ENCODE data around the gene SCN7A. TPM values are rescaled to one million over a fixed set of nuclear protein-coding genes. Genes with fewer than 3 reads are reported as not detected.
"Not testable (repeated sequence)": the region's sequence is repeated elsewhere in the genome, so short reads cannot be mapped to it uniquely, and the experiment has no call there.

SCN7A gene
- total RNA-seq, 1 donor from 2014 or later: not detected

- not testable (repeated sequence) for DNase-seq (ENCODE audit: extremely low read depth, low read depth, low spot score)
Measured at GRCh38 chr2:166455823-166456222, 38.2 kb downstream of the SCN7A start.

DNA sequence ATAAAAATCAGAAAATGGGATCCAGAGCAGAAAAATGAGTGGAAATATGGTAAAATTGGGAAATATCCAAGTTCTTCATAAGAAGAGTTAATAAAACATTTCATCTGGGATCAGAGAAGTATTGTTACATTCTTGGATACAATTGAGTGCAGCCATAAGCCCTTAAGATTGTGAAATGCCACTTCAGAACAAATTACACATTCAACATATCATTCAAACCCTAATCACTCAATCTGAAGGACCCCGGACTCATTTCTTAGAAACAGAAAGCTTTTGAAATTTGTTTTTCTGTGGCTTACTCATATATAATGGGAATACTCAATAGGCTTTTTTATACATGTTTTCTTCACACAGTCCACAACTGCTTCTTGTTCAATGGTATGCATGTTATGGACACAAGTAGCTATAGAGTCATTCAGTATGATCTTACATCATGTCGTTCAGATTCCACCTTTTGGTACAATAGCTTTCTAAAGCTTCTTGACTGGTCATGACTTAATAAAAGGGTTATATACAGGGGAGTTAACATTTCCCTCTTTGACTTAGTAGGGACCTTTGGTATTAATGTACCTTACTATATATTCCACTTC, 39.9 kb downstream of the SCN7A start:
- DNase-seq (ENCODE audit: extremely low read depth, low read depth, low spot score): no peak

DNA sequence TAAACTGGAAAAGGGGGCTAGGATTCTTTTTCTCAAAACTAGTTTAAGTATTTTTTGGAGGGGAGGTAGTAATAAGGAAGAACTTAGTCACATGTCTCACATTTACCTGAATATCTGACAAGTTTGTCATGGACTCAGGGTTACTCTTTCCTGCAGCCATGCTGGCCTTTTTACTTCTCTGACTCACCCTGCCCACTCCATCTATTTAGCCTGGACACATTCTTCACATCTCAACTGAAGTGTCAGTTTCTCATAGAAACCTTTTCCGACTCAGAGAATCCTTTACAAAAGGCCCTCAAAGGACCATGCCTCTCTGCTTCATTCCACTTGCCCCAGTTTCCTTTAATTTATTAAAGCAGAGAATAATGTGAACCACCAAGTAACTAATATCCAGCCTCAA, 42.6 kb downstream of the SCN7A start:
- no peak for DNase-seq (ENCODE audit: extremely low read depth, low read depth, low spot score)

DNA sequence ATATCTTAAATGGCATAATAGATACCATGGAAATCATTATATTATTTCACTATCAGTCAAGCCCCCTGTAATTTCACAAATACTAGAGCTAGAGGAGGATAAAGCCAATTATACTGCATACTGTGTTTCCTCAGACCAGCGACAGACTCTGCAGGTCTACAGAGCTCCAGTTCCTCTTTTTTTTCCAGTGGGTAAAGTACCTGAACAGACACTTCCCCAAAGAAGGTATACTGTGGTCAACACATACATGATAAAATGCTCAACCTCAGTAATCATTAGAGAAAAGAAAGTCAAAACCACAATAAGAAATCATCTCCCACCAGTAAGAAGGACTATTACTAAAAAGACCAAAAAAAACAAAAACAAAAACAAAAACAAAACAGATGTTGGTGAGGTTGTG, 44.6 kb downstream of the SCN7A start:
- DNase-seq (ENCODE audit: extremely low read depth, low read depth, low spot score): no peak

DNA sequence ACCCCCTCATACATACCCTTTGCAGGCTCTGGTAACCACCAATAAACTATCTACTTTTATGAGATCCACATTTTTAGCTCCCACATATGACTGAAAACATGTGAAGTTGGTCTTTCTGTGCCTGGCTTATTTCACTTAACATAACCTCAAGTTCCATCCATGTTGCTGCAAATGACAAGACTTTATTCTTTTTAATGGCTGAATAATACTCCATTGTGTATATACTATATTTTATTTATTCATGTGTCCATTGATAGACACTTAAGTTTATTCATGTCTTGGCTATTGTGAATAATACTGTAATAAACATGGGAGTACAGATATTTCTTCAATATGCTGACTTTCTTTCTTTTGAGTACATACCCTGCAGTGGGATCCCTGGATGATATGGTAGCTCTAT, 45.9 kb downstream of the SCN7A start:
- no peak for DNase-seq (ENCODE audit: extremely low read depth, low read depth, low spot score)

DNA sequence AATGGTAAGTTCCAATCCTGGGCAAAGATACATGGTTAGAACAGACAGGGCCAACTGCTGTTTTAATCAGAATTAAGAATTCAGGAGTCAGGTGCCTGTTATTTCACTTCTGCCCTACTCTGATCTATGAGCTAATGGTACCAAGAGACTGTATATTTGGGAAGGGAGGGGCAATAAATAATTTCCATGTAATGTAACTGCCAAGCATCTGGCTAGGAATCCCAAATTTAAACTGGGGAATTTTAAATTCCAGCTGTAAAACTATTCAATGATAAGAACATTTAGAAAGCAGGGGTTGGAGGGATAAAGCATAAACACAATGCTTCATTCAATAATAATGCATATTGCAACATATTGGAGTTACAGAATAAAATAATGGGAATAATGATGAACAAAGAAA, 49.7 kb downstream of the SCN7A start:
- DNase-seq (ENCODE audit: extremely low read depth, low read depth, low spot score): no peak

DNA sequence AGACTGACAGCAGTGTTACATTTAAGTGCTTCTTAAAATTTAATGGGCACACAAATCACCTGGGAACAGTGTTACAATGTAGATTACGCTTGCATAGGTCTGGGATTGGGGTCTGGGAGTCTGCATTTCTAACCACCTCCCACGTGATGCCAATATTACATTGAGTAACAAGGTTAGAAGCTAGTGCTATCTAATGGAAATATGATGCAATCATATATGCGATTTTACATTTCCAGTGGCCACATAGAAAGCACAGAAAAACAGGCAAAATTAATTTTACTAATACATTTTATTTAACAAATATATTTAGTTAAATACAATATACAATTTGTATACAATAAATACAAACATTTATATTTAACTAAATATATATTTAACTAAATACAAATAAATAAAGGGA, 53.7 kb downstream of the SCN7A start:
- DNase-seq (ENCODE audit: extremely low read depth, low read depth, low spot score): no peak

DNA sequence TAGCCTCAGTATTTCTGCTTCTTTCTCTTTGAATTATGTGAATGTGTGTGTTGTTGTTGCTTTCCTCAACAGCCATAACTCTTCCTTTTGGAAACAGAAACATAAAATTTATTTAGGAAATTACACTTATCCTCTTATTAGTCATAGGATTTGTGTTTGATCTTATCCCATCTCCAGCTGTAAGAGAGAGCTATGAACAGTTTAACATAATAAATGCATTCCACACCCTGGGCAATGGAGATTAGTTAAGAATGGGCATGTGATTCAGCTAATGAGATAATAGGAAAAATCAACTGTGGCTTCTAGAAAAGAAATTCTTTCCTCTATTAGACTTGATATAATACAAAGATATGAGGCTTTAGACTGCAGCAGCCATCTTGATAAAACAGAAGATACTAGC, 55.0 kb downstream of the SCN7A start:
- peak; percentile 34 for DNase-seq (ENCODE audit: extremely low read depth, low read depth, low spot score)

GRCh38 chr2:166436976-166437375, 57.1 kb downstream of the SCN7A start:
- no peak for DNase-seq (ENCODE audit: extremely low read depth, low read depth, low spot score)

- DNase-seq (ENCODE audit: extremely low read depth, low read depth, low spot score): no peak
Measured at GRCh38 chr2:166436189-166436588, 57.9 kb downstream of the SCN7A start.

DNA sequence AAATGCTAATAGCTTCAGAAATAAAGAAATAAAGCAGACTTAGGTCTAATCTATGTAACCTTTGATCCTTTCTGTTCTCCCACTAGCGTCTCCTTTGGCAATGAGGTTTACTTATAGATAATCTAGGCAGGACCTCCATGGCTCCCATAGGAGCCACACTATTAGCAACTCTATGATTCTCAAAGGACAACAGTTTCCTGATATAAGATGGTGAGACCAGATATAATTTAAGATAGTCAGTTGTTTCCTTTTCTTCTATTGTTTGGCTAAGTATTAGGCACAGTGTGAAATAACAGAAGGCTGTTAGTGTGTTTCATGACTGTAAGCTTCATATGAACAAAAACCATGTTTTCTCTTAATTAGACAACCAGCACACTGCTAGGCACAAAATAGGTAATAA, 59.6 kb downstream of the SCN7A start:
- no peak for DNase-seq (ENCODE audit: extremely low read depth, low read depth, low spot score)

DNA sequence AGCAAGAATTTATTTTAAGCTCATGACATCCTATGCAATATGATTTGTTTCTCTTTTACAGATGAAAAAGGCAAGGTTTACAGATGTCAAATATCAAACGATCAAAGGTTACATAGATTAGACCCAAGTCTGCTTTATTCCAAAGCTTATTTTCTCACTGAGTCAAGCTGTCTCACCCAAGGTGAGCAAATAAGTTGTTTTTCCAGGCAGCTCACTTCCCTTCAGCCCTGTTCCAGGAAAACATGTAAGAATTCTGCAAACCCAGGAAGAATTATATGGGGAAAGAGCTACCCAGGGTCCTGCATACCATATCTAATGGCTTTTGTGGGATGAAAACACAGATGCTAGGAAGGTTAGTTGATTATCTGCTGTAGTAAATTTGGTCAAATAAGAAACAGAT, 60.6 kb downstream of the SCN7A start:
- DNase-seq (ENCODE audit: extremely low read depth, low read depth, low spot score): no peak

DNA sequence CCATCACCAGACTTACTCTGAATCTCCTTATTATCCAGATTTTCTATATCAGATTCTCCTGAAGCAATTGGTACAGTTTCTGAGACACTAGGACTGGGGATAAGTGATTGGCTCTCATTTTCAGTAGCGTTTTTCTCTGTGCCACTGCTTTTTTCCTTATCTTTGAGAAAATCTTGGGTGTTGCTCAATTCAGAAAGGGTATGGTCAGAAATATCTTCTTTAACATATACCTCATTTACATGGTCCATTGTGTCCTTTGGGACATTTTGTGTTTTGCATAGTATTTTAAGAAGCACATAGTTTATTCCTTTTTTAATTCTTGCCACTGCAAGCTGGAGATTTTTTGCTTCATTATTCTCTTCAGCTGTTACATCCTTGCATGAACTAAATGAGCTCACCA, 61.7 kb downstream of the SCN7A start:
- no peak for DNase-seq (ENCODE audit: extremely low read depth, low read depth, low spot score)

GRCh38 chr2:166424841-166425240, 69.2 kb downstream of the SCN7A start:
- no peak for DNase-seq (ENCODE audit: extremely low read depth, low read depth, low spot score)

DNA sequence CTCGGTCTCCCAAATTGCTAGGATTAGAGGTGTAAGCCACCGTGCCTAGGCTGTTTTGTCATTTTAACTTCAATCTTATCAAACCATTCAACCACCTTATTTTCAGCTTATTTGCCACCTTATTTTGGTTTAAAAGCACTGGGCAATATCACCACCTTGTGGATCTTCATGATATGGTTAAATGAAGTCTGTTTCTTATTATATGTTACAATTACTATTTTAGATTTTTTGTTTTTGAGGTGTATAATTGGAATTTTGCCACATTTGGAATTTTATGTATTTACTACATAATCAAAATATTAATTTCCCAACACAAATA, 74.5 kb downstream of the SCN7A start:
- peak; percentile 42 for DNase-seq (ENCODE audit: extremely low read depth, low read depth, low spot score)

GRCh38 chr2:166418853-166419615, 75.0 kb downstream of the SCN7A start:
- DNase-seq (ENCODE audit: extremely low read depth, low read depth, low spot score): no peak

GRCh38 chr2:166417669-166418068, 76.4 kb downstream of the SCN7A start:
- no peak for DNase-seq (ENCODE audit: extremely low read depth, low read depth, low spot score)

GRCh38 chr2:166413255-166413654, 80.8 kb downstream of the SCN7A start:
- DNase-seq (ENCODE audit: extremely low read depth, low read depth, low spot score): no peak

- DNase-seq (ENCODE audit: extremely low read depth, low read depth, low spot score): no peak
Measured at GRCh38 chr2:166411473-166412230, 82.4 kb downstream of the SCN7A start.

DNA sequence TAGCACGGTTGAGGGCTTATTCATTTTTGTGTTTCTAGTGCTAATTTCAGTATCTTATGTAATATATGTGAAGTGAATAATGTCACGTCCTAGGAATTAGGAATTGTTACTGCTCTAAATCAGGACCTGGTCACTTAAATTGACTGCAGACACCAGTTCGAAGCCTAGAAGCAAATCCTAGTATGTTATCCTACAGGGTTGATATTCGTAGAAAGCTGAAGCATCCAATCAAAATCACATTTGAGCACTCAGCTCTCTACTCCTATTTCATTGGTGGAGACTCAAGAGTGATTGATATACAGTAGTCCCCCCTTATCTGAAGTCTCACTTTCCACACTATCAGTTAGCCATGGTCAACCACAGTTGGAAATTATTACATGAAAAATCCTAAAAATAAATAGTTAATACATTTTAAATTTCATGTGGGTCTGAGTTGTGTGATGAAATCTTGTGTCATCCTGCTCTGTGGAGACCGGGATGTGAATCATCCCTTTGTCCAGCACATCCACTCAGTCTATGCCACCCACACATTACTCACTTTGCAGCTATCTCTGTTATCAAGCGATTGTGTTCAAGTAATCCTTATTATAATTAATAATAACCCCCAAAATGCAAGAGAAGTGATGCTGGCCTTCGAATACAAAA, 83.1 kb downstream of the SCN7A start:
- DNase-seq (ENCODE audit: extremely low read depth, low read depth, low spot score): no peak

GRCh38 chr2:166407746-166408145, 86.3 kb downstream of the SCN7A start:
- DNase-seq (ENCODE audit: extremely low read depth, low read depth, low spot score): not testable (repeated sequence)

DNA sequence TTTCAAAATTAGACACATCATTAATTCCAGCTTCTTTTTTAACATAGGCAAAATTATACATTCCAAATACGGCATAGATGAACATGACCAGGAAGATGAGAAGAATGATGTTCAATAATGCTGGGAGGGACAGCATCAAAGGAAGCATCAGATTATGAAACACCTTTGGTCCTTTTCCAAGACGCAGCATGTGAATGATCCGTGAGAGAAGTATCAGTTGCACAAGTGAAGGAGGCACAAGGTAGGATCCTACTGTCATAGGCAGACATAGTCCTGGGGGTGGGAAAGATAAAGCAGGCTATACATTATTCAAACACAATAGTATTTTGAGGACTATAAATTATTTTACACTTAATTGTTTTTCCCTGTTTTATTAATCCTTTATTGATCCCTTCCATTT, 87.7 kb downstream of the SCN7A start:
- DNase-seq (ENCODE audit: extremely low read depth, low read depth, low spot score): no peak

Data from glomerular endothelial cell (primary cell).